ENCODE measurements around the gene SNX7.

SNX7 gene

DNA sequence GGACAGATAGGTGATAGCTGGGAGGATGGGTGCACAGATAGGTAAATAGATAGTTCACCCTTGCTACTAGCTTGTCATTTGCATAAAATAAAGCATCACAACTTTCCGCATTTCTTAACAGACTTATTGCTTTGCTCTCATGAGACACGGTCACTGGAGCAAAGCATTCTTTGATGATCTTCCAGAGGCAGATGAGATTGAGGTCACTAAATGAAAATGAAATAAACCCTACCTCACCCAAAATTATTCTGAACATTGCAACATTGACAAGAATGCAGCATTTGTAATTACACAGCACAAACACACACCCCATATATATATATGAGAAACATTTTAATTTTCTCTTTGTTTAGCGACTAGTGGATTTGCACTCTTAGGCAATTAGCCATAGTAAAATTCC lies 107.6 kb downstream of the SNX7 start:
- no peak for DNase-seq (ENCODE audit: low read depth)

DNA sequence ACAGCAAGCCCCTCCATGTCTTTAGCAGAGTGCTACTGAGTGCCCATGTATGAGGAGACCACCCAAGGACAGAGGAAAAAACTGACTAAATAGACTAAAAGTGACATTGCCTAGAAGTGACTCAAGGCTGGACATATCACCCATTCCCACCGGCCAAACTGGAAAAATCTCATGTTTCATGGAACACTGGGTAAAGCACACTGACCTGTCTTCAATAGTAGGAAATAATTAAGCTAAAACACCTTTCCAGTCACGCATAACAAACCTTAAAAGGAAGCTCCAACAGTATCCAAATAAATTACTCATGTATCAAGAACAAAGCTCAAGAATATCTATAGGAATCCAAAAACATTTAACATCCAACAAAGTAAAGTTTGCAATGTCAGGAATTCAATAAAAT lies 120.4 kb downstream of the SNX7 start:
- no peak for DNase-seq (ENCODE audit: low read depth)

DNA sequence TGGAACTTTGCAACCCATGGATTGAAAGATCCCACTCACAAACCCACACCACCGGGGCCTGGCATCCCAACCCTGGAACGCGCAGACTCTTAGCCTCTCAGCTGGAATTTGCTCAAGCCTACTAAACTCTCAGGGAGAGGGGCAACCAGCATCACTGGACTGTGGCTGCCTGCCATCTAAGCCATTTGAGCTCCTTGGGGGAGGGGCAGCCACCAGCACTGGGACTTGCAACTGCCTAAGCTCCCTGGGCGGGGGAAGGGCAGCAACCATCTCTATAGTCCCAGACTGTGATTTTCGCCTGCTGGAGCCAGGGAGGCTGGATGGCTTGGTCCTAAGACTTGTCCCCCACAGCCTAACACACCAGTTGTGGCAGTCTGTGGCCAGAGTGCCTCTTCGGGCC lies 122.3 kb downstream of the SNX7 start:
- no peak for DNase-seq (ENCODE audit: low read depth)

DNA sequence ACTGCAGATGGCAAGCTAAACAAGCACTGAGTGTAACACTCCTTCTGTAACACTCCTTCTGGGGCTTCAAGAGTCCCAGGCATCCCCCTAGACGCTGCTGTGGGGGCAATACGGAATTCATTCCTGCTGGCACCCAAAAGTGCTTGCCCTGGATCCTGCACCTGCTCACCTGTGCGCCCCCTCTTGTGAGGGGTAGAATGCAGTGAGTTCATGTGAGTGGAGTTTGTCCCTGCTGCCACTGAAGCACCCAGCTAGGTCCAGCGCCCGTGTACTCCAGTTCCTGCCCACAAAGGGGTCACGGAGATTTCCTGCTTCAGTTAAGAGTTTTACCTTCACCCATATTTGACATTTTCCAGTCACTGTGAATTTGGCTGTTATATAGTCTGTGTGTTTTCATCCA lies 130.0 kb downstream of the SNX7 start:
- no peak for DNase-seq (ENCODE audit: low read depth)

DNA sequence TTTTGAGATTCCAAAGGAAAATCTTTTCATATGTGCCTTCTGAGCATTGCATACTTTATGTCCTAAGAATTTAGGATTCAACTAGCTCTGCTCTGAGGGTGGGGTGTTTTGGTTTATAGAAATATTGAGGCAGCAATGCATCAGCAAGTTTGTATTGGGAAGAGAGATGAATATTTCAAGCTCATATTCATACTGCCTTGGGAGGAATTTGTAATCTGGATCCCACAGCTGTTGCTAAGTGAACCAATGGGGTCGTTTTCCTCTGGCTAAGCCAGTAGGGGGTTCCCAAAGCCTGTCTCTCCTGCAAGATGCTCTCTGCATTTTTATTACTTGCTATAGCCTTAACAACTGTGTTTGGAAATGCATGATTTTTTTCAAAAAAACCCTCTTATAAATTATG lies 130.6 kb downstream of the SNX7 start:
- DNase-seq (ENCODE audit: low read depth), result no peak

- DNase-seq (ENCODE audit: low read depth), result no peak
Observed at GRCh38 chr1:98793136-98793535, 131.6 kb downstream of the SNX7 start.

DNA sequence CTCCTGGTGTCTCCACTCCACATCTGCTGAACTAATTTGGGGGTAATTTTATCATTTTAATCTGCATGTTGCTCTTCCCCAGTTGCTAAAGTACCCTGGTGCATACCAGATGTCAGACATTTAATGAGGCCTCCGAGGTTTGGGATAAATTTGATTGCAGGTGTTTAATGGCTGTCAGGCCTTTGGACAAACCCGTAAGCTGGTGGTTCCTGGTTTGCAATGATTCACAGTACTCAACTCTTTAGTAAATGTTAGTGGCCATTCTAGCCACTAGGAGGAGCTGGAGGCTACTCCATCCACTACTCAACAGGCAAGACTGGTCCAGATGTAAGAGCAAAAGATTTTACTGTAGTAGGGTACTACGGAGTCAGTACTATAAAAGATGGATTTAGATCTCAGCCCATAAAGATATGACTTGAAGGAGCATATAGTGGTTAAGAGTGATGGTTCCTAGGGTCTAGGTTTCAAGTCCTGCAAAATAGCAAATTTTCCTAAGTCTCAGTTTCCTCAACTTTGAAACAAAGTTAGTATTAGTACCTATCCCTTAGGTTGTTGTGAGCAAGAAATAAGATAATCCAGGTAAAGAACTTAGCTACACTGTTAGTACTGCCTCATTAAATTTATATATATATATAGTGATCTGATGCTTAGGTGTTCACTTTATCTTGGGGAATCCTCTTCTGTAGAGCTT lies 132.8 kb downstream of the SNX7 start:
- peak; percentile 2 for DNase-seq (ENCODE audit: low read depth)

- DNase-seq (ENCODE audit: low read depth), result no peak
Observed at GRCh38 chr1:98796049-98796448, 134.5 kb downstream of the SNX7 start.

- no peak for DNase-seq (ENCODE audit: low read depth)
Observed at GRCh38 chr1:98797506-98797905, 136.0 kb downstream of the SNX7 start.

All from stimulated activated CD8-positive, alpha-beta memory T cell treated with anti-CD3 and anti-CD28 coated beads, Interleukin-15, amount 100 ng/mL, for 1 hour (primary cell).